GM21447 (cell line): Measurements from ENCODE around the gene TEAD1.

ENCODE experiments used
- ATAC-seq: cut with Tn5 transposase; IDR thresholded peaks from one replicate; pipeline ENCODE4 v1.9.1; 2021; ENCODE audit not compliant: unreplicated experiment

The TEAD1 gene

DNA sequence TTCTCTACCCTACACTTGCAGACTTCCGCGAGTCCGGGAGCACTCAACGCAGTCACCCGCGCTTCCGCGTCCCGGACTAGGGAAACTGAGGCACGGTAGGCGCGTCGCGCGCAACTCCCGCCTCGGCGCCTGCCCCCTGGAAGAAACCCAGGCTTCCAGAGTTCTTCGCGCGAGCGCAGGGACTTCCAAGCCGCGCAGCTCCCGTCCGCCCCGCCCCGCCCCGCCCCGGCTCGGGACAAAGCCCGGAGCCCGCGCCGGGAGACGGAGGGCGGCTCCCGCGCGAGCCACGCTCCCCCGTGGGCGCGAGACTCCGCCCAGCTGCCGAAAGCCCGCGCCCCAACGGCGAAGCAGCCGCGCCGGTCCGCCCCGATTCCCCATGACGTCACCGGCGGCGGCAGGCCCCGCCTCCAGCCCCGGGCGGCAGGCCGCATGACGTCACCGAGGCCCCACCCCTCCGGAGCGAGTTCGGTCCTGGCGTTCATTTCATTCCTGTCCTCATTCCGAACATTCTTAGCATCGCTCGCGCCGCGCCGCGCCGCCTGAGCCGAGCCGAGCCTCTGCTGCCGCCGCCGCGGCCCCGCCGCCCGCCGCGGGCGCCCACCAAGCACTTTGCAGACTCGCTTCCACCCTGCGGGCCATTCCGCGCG, at the start of gene TEAD1:
Gene TEAD1 (plus strand): TSS at position 498 of the 647 bp plus-strand sequence.
- ATAC-seq: peak; percentile 75

GRCh38 chr11:12624595-12624994, 49.6 kb upstream of the TEAD1 start:
- ATAC-seq: no peak

- no peak for ATAC-seq
These were observed 48.7 kb upstream of the TEAD1 start for GRCh38 chr11:12625438-12626071.

DNA sequence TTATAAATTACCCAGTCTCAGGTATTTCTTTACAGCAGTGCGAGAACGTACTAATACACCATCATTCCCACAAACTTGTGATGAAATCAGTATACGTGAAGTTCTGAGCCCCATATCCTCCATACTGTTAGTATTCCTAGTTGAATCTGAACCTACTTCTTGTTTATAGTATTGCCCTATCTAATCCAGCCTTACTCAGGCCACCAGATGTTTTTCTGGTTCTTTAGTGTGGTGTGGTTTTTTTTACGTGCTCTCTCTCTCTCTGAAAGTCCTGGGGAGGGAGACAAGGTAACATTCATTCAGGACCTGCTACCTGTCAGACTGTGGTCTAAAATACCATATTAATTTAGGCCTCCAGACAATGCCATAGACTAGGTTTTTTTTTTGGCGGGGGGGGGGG, 47.6 kb upstream of the TEAD1 start:
- ATAC-seq: no peak

- no peak for ATAC-seq
These were observed 45.9 kb upstream of the TEAD1 start for GRCh38 chr11:12628314-12628713.

GRCh38 chr11:12629601-12630313, 44.5 kb upstream of the TEAD1 start:
- ATAC-seq: no peak

GRCh38 chr11:12631651-12632050, 42.6 kb upstream of the TEAD1 start:
- ATAC-seq: no peak

DNA sequence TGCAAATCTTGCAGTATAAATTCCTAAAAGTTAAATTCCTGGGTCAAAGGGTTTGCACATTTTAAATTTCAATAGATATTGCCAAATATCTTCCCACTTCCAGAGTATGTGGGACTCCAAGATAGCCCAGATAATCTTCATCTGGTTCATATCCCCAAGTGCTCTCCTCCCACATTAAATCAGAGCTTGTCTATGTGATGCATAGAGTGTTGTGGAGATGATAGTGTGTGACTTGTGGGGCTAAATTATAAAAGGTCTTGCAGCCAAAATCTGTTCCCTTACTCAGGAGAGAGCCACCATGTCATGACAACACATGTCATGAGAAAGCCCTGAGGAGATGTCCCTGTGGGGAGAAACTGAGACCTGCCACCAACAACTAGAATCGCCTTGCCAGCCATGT, 39.9 kb upstream of the TEAD1 start:
- no peak for ATAC-seq

- no peak for ATAC-seq
These were observed 37.3 kb upstream of the TEAD1 start for GRCh38 chr11:12636871-12637410.

DNA sequence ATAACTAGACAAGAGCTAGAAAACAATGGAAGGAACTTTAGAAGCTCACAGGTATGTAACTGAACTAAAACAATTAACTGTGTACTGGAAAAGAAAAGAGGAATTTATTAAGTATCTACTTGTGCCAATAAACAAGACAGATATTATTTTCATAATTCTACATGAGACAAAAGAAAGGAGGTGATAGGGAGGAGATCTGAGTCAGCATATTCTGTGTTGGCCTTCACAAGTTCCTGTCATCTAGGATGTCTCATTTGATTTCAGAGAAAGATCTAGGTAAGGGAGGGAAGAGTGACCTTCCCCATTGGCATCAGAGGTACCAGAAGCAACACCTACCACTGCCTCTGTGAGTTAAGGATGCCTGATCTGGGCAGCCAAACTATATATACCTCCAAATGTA, 34.8 kb upstream of the TEAD1 start:
- ATAC-seq: no peak

DNA sequence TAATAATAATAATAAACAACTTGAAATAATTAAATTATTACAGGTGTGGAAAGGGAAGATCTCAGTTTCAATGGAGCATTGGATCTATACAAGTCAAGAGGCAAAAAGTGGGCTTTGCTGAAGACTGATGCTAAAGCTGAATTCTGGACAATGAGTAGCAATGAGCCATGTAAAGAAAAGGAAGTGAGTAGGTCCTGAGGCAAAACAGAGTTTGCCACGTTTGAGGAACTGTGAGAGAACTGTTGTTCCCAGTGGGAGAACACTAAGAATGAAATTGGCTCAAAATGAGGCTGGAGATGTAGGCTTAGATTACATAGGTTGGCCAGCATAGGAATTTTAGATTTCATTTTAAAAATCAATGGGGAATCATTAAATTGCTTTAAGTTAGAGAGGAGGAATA, 33.9 kb upstream of the TEAD1 start:
- no peak for ATAC-seq

DNA sequence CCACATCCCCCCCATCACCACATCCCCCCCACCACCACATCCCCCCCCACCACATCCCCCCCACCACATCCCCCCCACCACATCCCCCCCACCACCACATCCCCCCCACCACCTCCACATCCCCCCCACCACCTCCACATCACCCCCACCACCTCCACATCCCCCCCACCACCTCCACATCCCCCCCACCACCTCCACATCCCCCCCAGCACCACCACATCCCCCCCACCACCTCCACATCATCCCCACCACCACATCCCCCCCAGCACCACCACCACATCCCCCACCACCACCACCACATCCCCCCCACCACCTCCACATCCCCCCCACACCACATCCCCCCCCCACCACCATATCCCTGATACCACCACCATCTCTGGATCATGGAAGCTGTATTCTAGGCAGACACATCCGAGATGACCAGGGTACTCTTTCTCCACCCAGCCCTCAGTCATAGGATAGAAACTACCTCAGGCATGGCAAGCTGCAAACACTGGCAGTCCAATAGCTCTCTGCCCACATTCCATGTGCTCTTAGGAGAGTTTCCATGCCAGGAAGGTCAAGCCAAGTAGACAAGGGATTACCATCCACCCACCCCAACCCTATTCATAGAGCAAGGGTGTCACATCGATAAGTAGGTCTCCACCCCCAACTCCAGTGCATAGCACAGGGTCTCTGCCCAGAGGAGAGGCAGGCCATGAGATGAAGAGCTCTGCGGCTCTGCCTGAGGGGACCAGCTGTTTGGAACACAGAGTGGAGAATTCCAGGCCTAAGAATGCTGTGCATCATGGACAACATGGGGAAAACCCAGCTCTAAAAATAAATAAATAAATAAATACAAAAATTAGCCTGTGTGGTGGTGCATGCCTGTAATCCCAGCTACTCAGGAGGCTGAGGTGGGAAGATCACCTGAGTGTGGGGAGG, 33.0 kb upstream of the TEAD1 start:
- ATAC-seq: no peak

DNA sequence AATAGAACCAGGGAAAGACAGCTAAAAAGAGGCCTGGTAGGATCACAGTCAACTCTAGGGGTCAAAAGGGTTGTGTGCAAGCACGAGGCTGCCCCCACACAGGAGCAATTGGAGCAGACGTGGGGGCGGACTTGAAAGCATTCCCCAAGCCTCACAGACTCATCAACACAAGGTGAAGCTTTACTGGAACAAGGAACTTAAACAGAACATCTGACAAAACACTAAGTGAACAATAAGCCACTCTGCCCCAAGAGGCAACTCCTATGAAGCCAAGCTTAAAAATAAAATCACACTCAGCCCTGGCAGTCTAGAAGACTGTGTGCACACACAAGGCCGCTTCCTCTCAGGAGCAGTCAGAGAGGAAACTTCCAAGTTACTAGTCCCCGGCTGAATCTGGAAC, 32.2 kb upstream of the TEAD1 start:
- no peak for ATAC-seq

GRCh38 chr11:12642806-12643428, 31.3 kb upstream of the TEAD1 start:
- no peak for ATAC-seq

- no peak for ATAC-seq
These were observed 27.7 kb upstream of the TEAD1 start for GRCh38 chr11:12646478-12646877.

DNA sequence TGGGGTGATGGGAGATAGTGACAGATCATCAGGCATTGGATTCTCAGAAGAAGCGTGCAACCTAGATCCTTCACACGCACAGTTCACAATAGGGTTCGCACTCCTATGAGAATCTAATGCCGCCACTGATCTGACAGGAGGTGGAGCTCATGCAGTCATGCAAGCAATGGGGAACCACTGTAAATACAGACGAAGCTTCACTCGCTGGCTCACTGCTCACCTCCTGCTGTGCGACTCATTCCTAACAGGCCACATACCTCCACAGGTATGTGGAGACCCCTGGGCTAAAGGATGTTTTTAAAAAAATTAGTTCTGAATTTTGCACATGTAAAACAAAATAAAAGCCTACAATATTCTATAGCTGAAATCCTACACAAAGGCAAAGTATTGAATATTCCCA, 20.5 kb upstream of the TEAD1 start:
- no peak for ATAC-seq

DNA sequence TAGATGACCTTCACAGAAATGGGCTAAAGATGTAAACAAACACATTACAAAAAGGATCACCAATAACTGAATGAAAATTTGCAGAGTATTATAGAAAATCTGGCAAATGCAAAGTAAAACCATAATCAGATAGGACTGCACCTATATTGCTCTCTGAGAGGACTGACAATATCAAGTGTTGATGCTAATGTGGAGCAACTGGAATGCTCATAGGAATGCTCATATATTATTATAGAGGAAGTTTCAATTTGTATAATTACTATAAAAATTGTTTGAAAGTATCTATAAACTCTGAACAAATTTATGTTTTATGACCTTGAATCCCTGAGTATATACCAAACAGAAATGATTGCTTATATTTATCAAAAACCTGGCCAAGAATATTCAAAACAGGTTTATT, 18.4 kb upstream of the TEAD1 start:
- no peak for ATAC-seq

DNA sequence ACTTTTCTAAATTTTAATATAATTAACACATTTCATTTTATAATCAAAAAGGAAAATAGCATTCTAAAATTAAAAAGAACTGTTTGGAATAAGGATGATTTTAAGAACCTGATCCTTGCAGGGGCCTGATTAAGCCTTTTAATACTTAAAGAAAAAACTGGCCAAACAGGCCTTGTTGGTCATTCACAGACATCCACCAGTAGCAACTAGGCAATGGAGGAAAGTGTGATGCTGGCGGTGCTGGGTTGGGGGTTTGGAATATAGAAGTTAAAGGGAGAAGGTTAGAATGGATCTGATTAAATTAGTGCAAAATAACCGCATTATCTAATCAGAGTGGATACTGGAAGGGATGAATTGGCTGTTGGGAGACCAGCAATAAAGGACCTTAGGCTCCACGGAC, 16.9 kb upstream of the TEAD1 start:
- no peak for ATAC-seq

GRCh38 chr11:12657981-12658380, 16.2 kb upstream of the TEAD1 start:
- no peak for ATAC-seq

DNA sequence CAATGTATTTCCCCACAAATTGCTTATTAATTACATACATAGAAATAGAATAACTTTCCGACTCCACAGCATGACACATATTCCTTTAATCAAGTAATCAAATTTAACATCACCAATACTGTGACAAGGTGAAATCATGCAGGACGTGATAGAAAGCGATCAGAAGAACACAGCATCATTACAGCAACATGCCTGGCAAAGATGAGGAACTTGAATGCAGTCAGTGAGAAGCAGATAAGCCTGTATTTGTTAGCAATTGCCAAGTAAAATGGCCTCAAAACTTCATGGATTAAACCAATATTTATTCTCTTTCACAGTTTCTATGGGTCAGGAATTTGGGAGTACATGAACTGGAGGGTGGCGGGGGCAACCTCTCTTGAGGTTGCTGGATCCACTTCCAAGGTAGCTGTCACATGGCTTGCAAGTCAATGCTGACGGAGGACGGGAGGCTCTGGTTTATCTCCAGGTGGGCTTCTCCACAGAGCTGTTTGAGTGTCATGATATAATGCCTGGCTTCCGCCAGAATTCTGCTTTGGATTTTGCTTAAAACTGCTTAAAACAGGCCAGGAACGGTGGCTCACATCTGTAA, 12.0 kb upstream of the TEAD1 start:
- no peak for ATAC-seq
